Transverse colon (tissue), 4 donors: ENCODE results near the gene ZNF148. TPM values are rescaled to one million over a fixed set of nuclear protein-coding genes. Genes with fewer than 3 reads are reported as not detected.

Source experiments
- DNase-seq: peaks from one replicate; pipeline ENCODE4 v3.0.0-alpha.2; 2019
- H3K27ac ChIP-seq, 4 donors: fragments of 200-600 bp; sonication (generic); 2 replicates each; pipeline ENCODE4 v1.5.1; 2016 to 2018; ENCODE audit warnings: inconsistent platforms in 4 of 4
- H3K27me3 ChIP-seq: fragments of 200-600 bp; sonication (generic); 2 replicates; pipeline ENCODE4 v1.5.1; 2017; ENCODE audit warnings: inconsistent platforms
- H3K36me3 ChIP-seq, 4 donors: fragments of 200-600 bp; sonication (generic); 2 replicates each; pipeline ENCODE4 v1.5.1; 2017 to 2019; ENCODE audit warnings: inconsistent platforms in 4 of 4
- H3K4me1 ChIP-seq, 4 donors: fragments of 200-600 bp; sonication (generic); 2 replicates each; pipeline ENCODE4 v1.5.1; 2017 to 2020; ENCODE audit warnings: inconsistent platforms in 4 of 4
- H3K4me3 ChIP-seq, 4 donors: fragments of 200-600 bp; sonication (generic); 1 replicate in 1 of 4; 2 replicates in 3 of 4; pipeline versions ENCODE4 v1.5.1 to v1.6.1; 2017 to 2019; ENCODE audit warnings: inconsistent platforms in 4 of 4
- H3K9me3 ChIP-seq, 2 donors: fragments of 200-600 bp; sonication (generic); 2 replicates each; pipeline ENCODE4 v1.5.1; 2017 to 2019; ENCODE audit warnings: inconsistent platforms in 2 of 2
- CTCF ChIP-seq, 5 experiments: fragments of 200-600 bp in 3 of 5; fragments of 450-650 bp in 2 of 5; sonication (generic) in 3 of 5; IDR thresholded peaks; 1 replicate in 2 of 5; 2 replicates in 3 of 5; pipeline ENCODE4 v1.5.1; 2016 to 2017; ENCODE audit warnings: antibody characterized with exemption in 5 of 5, inconsistent platforms in 3 of 5, mild to moderate bottlenecking in 2 of 5, moderate library complexity in 1 of 5
- EP300 ChIP-seq: sonication (generic); formaldehyde crosslinking; IDR thresholded peaks from one replicate; pipeline ENCODE4 v1.6.1; 2017; ENCODE audit warnings: antibody characterized with exemption, low read depth
- POLR2A ChIP-seq: fragments of 450-650 bp; IDR thresholded peaks from one replicate; pipeline ENCODE4 v1.6.1; 2016; ENCODE audit warnings: antibody characterized with exemption, mild to moderate bottlenecking, moderate library complexity
- POLR2AphosphoS5 ChIP-seq, 3 donors: sonication (generic); formaldehyde crosslinking; IDR thresholded peaks; one replicate each; pipeline ENCODE4 v1.6.1; 2016; ENCODE audit warnings: antibody characterized with exemption in 3 of 3
- WGBS, 2 donors: methylation state at CpG; one replicate each; pipeline ENCODE4 v1.1.5; 2018; ENCODE audit warnings: low coverage in 1 of 2; 5-methylcytosine and 5-hydroxymethylcytosine counted together
- in situ Hi-C, 4 donors: fragments of 200-750 bp; cut with MboI; loops; one replicate each; pipeline versions ENCODE4 v1.15.0 to v1.15.1; 2017; ENCODE audit warnings: low sequenced_read_pairs in 3 of 4, low pct_ligation_motif_present in 1 of 4, low pct_unique_long_range_greater_than_20kb in 1 of 4
- intact Hi-C: fragments of 100-400 bp; cut with DNase I; formaldehyde crosslinking; loops from one replicate; pipeline ENCODE4 v1.15.1; 2023; ENCODE audit warnings: low total_unique reads
- total RNA-seq, 4 donors: library from RNA; depleted of rRNA; stranded (reverse); fragments of >200 nt; gene quantifications; one replicate each; pipeline ENCODE4 v1.1.0, GENCODE V29; 2016

Gene ZNF148
- total RNA-seq, 4 donors from 2014 or later, result 23.6 to 30.3 (median 27.6) TPM

GRCh38 chr3:125206934-125207333, 168.2 kb downstream of the ZNF148 start:
- intact Hi-C loops (no loop called here), in situ Hi-C loops (no loop called here)
- Histone ChIP-seq H3K9me3 (no peaks in the 10 kb centered on the region), H3K36me3 (no peaks in the 10 kb centered on the region), H3K4me1 (peaks cover 0 to 7% (median 2%) of the 10 kb centered on the region in 4 donors), H3K27me3 (peaks cover 8% of the 10 kb centered on the region), H3K4me3 (no peak overlapping the region), H3K27ac (peak overlapping the region in 2 of 4 donors; percentile 1 to 62)
- TF ChIP-seq CTCF (IDR thresholded peaks at IDR 0.05) (no peak), POLR2A (no peak), POLR2AphosphoS5 (IDR thresholded peaks at IDR 0.05) (no peak), EP300 (no peak)
- whole genome bisulfite sequencing, 2 donors, result 67 to 70% methylated on average over 4 to 6 of the region's 6 CpGs
- DNase-seq, result no peak

- Histone ChIP-seq H3K27ac (no peak overlapping the region), H3K36me3 (no peaks in the 10 kb centered on the region), H3K4me1 (no peaks in the 10 kb centered on the region), H3K4me3 (no peak overlapping the region), H3K27me3 (no peaks in the 10 kb centered on the region), H3K9me3 (no peaks in the 10 kb centered on the region)
- TF ChIP-seq POLR2AphosphoS5 (IDR thresholded peaks at IDR 0.05), result no peak
- no peak for TF ChIP-seq POLR2A
- TF ChIP-seq CTCF (IDR thresholded peaks at IDR 0.05), result no peak
- TF ChIP-seq EP300, result no peak
- in situ Hi-C loops, result no loop called here
- intact Hi-C loops, result no loop called here
- no peak for DNase-seq
Measured at GRCh38 chr3:125203731-125204130, 171.4 kb downstream of the ZNF148 start.

GRCh38 chr3:125202197-125202596, 172.9 kb downstream of the ZNF148 start:
- intact Hi-C loops (no loop called here), in situ Hi-C loops (no loop called here)
- H3K27me3 ChIP-seq, result no peaks in the 10 kb centered on the region
- no peaks in the 10 kb centered on the region for H3K9me3 ChIP-seq
- no peak for DNase-seq
- WGBS, 2 donors, result 84 to 89% methylated on average over 4 of the region's 4 CpGs
- no peaks in the 10 kb centered on the region for H3K36me3 ChIP-seq
- H3K4me1 ChIP-seq, result no peaks in the 10 kb centered on the region
- H3K4me3 ChIP-seq, result no peak overlapping the region
- no peak for TF ChIP-seq EP300
- no peak for TF ChIP-seq CTCF (IDR thresholded peaks at IDR 0.05)
- TF ChIP-seq POLR2A, result no peak
- TF ChIP-seq POLR2AphosphoS5 (IDR thresholded peaks at IDR 0.05), result no peak
- no peak overlapping the region for H3K27ac ChIP-seq

GRCh38 chr3:125200731-125201139, 174.4 kb downstream of the ZNF148 start:
- no peak for TF ChIP-seq POLR2A
- no peak for TF ChIP-seq CTCF (IDR thresholded peaks at IDR 0.05)
- TF ChIP-seq EP300, result no peak
- no peak for TF ChIP-seq POLR2AphosphoS5 (IDR thresholded peaks at IDR 0.05)
- Histone ChIP-seq H3K4me3 (no peak overlapping the region), H3K27ac (no peak overlapping the region), H3K36me3 (no peaks in the 10 kb centered on the region), H3K4me1 (no peaks in the 10 kb centered on the region), H3K9me3 (no peaks in the 10 kb centered on the region), H3K27me3 (no peaks in the 10 kb centered on the region)
- in situ Hi-C loops, result no loop called here
- no peak for DNase-seq
- WGBS, 2 donors, result 61 to 76% methylated on average over 5 to 6 of the region's 6 CpGs
- intact Hi-C loops, result no loop called here
